Measurements from ENCODE around the gene PDHA2.

DNA sequence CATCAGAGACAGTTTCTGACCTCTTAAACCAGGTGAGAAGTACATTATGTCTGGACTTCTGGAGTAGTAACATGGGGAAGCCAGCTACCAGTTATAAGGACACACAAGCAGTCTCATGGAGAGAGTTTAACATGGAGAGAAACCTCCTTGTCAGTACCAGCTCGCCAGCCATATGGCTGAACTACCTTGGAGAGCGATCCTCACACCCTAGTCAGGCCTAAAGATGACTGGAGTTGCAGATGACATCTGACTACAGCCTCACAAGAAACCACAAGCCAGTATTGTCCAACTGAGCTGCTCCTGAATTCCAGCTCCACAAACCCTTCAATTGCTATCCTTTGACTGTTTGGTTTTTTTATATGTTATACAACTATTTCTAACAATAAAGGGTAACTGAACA, 49.8 kb downstream of the PDHA2 start:
- TF ChIP-seq POLR2A (IDR thresholded peaks at IDR 0.05; ENCODE audit: low read length) (no peak), GATA1 (IDR thresholded peaks at IDR 0.05; ENCODE audit: low read depth, low read length) (no peak)
